GM12878 (cell line): ENCODE data around the gene ZNF385D. TPM values are rescaled to one million over a fixed set of nuclear protein-coding genes. Genes with fewer than 3 reads are reported as not detected.

ENCODE experiments used
- ATF7 ChIP-seq: fragments of 450-650 bp; IDR thresholded peaks from 2 replicates; pipeline ENCODE4 v1.6.1; 2016; ENCODE audit warnings: low read depth, mild to moderate bottlenecking
- CHD4 ChIP-seq: fragments of 200-600 bp; sonication (generic); IDR thresholded peaks from 2 replicates; pipeline ENCODE4 v1.6.1; 2016; ENCODE audit warnings: mild to moderate bottlenecking
- CREB1 ChIP-seq: IDR thresholded peaks from 2 replicates; pipeline ENCODE4 v1.6.1; 2012; ENCODE audit warnings: low read depth, mild to moderate bottlenecking, inconsistent platforms
- E4F1 ChIP-seq: fragments of 450-650 bp; IDR thresholded peaks from 2 replicates; pipeline ENCODE4 v1.6.1; 2018; ENCODE audit warnings: borderline replicate concordance, mild to moderate bottlenecking; ENCODE audit not compliant: partially characterized antibody
- EED ChIP-seq: sonication (generic); IDR thresholded peaks from 2 replicates; pipeline ENCODE4 v1.6.1; 2016; ENCODE audit warnings: antibody characterized with exemption, low read depth
- IKZF1 ChIP-seq: fragments of 450-650 bp; conservative IDR thresholded peaks from 2 replicates; pipeline ENCODE4 v1.6.1; 2017; ENCODE audit warnings: antibody characterized with exemption, mild to moderate bottlenecking
- KDM1A ChIP-seq: fragments of 200-600 bp; sonication (generic); IDR thresholded peaks from 2 replicates; pipeline ENCODE4 v1.6.1; 2016; ENCODE audit warnings: borderline replicate concordance
- NR2C1 ChIP-seq: fragments of 450-650 bp; IDR thresholded peaks from 2 replicates; pipeline ENCODE4 v1.6.1; 2017; ENCODE audit warnings: antibody characterized with exemption, mild to moderate bottlenecking, moderate library complexity
- POLR2AphosphoS2 ChIP-seq: IDR thresholded peaks from 2 replicates; pipeline ENCODE4 v1.6.1; 2011; ENCODE audit warnings: low read depth, mild to moderate bottlenecking, low read length, improper control_type of control experiment, moderate library complexity
- RAD51 ChIP-seq: fragments of 450-650 bp; IDR thresholded peaks from 2 replicates; pipeline ENCODE4 v1.6.1; 2016; ENCODE audit warnings: moderate library complexity, mild to moderate bottlenecking, inconsistent platforms
- TAF1 ChIP-seq: IDR thresholded peaks from 2 replicates; pipeline ENCODE4 v1.6.1; 2011; ENCODE audit warnings: mild to moderate bottlenecking, low read depth, low read length, borderline replicate concordance
- TCF3 ChIP-seq: IDR thresholded peaks from 2 replicates; pipeline ENCODE4 v1.6.1; 2012; ENCODE audit warnings: low read depth, mild to moderate bottlenecking, low read length, borderline replicate concordance; ENCODE audit not compliant: insufficient read depth
- ZNF217 ChIP-seq: fragments of 450-650 bp; IDR thresholded peaks from 2 replicates; pipeline ENCODE4 v1.6.1; 2017; ENCODE audit warnings: antibody characterized with exemption, mild to moderate bottlenecking
- polyA plus RNA-seq, 11 experiments: library from polyadenylated mRNA; depleted of rRNA in 4 of 11; unstranded in 6 of 11; stranded (reverse) in 5 of 11; fragments of >200 nt; fragmentation: Nextera tagmentation in 4 of 11; fragmentation: Illumina TruSeq in 1 of 11; extraction: Ambion mirVana in 4 of 11; extraction: Trizol in 1 of 11; gene quantifications; 1 replicate in 1 of 11; 2 replicates in 10 of 11; pipeline versions ENCODE4 v1.2.1 to v1.2.3, GENCODE V29; 2011 to 2016; ENCODE audit warnings: inconsistent platforms in 2 of 11, missing spikeins in 2 of 11, low read depth in 1 of 11
- total RNA-seq, 4 experiments: library from RNA; depleted of rRNA in 3 of 4; stranded (reverse); fragments of >200 nt in 3 of 4; fragmentation: Illumina TruSeq in 1 of 4; extraction: Trizol in 1 of 4; gene quantifications; 2 replicates each; pipeline versions ENCODE4 v1.2.1 to v1.2.3, GENCODE V29; 2013 to 2021
- TF ChIP-seq, protein P1 (sequence below): IDR thresholded peaks from 2 replicates; pipeline ENCODE4 v1.6.1; 2011; ENCODE audit warnings: mild to moderate bottlenecking, low read depth, low read length, moderate library complexity; ENCODE audit not compliant: insufficient replicate concordance

Gene ZNF385D
- total and polyA plus RNA-seq, 10 of the 15 experiments (the other 5 are each of a cell fraction or from before 2014, with no cell fraction given), result 0.01 to 0.62 (median 0.18) TPM; not detected in 5

DNA sequence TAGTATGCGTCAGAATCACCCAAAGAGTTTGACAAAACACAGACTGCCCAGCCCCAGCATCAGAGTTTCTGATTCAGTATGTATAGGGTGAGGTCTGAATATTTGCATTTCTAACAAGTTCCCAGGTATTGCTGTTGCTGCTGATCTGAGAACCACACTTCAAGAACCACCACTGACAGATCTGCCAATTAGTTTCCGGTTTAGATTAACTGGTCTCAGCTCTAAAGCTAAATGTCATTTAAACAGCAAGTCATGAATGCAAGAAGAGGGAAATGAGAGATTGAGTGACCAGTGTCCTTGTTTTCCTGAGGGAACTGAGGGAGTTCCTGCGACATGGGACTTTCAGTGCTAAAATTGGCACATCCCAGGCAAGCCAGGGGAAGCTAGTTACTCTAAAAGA lies 305.0 kb downstream of the ZNF385D start (continued):
- no peak for TF ChIP-seq E4F1
- TF ChIP-seq EED, result no peak
- no peak for TF ChIP-seq TCF3
- TF ChIP-seq ATF7, result peak; percentile 75
- TF ChIP-seq CHD4, result no peak
- TF ChIP-seq, protein P1, sequence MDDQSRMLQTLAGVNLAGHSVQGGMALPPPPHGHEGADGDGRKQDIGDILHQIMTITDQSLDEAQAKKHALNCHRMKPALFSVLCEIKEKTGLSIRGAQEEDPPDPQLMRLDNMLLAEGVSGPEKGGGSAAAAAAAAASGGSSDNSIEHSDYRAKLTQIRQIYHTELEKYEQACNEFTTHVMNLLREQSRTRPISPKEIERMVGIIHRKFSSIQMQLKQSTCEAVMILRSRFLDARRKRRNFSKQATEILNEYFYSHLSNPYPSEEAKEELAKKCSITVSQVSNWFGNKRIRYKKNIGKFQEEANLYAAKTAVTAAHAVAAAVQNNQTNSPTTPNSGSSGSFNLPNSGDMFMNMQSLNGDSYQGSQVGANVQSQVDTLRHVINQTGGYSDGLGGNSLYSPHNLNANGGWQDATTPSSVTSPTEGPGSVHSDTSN, result peak; percentile 64
- no peak for TF ChIP-seq RAD51
- no peak for TF ChIP-seq TAF1
- TF ChIP-seq POLR2AphosphoS2, result no peak
- no peak for TF ChIP-seq CREB1
- TF ChIP-seq ZNF217, result no peak
- peak; percentile 95 for TF ChIP-seq IKZF1
- no peak for TF ChIP-seq NR2C1
- no peak for TF ChIP-seq KDM1A
